ENCODE measurements around the gene DNAH12.

- TF ChIP-seq MAX (CRISPR knock-in tag; IDR thresholded peaks at IDR 0.05) (no peak), POLR2AphosphoS5 (IDR thresholded peaks at IDR 0.05; ENCODE audit: control insufficient read depth, insufficient read depth, low read depth, low read length) (no peak), GABPA (tag; conservative IDR thresholded peaks at IDR 0.05; ENCODE audit: low read depth) (no peak), ELF1 (tag; IDR thresholded peaks at IDR 0.05) (no peak), ZNF124 (CRISPR knock-in tag; IDR thresholded peaks at IDR 0.05) (no peak), SIN3A (IDR thresholded peaks at IDR 0.05; ENCODE audit: borderline replicate concordance in 2 of 2, control insufficient read depth in 1 of 2, low read depth in 2 of 2, low read length in 2 of 2) (no peak)
Measured at GRCh38 chr3:57350271-57350670, 193.9 kb downstream of the DNAH12 start.
